GM12875 (cell line): ENCODE measurements around the gene GLTPD2.

Experiments
- H3K4me3 ChIP-seq: one replicate; pipeline ENCODE4 v1.5.1; 2011; ENCODE audit warnings: low read depth, low read length, control low read depth
- CTCF ChIP-seq: IDR thresholded peaks from 2 replicates; pipeline ENCODE4 v1.5.1; 2011; ENCODE audit warnings: low read depth, mild to moderate bottlenecking, control low read depth, inconsistent platforms, low read length, moderate library complexity, borderline replicate concordance; ENCODE audit not compliant: insufficient read depth

The GLTPD2 gene

GRCh38 chr17:4769628-4770027 is 19.1 kb upstream of the GLTPD2 start:
- H3K4me3 ChIP-seq: no peak overlapping the region
- TF ChIP-seq CTCF: no peak

- no peak within 1 kb of the TSS for H3K4me3 ChIP-seq
- no peak for TF ChIP-seq CTCF
These were observed 17.1 kb upstream of the GLTPD2 start, which contains the start of gene TM4SF5 for GRCh38 chr17:4771519-4772234. TM4SF5 (plus strand) TSS chr17:4771886; CDS start chr17:4771923, 37 bp downstream.

GRCh38 chr17:4772235-4772613 is 16.5 kb upstream of the GLTPD2 start:
- no peak for TF ChIP-seq CTCF
- H3K4me3 ChIP-seq: no peak overlapping the region

GRCh38 chr17:4777969-4778760 is 10.6 kb upstream of the GLTPD2 start:
- no peak for TF ChIP-seq CTCF
- H3K4me3 ChIP-seq: no peak overlapping the region

- no peak for TF ChIP-seq CTCF
- no peak overlapping the region for H3K4me3 ChIP-seq
These were observed 8.3 kb upstream of the GLTPD2 start for GRCh38 chr17:4780325-4780955.

- H3K4me3 ChIP-seq: no peak overlapping the region
- no peak for TF ChIP-seq CTCF
These were observed 6.1 kb upstream of the GLTPD2 start for GRCh38 chr17:4782652-4783051.
